Suprapubic skin (tissue), 4 donors: ENCODE results near the gene HELZ.

Experiments
- EP300 ChIP-seq: sonication (generic); formaldehyde crosslinking; IDR thresholded peaks from one replicate; pipeline ENCODE4 v1.6.1; 2017; ENCODE audit warnings: antibody characterized with exemption
- POLR2A ChIP-seq, 2 donors: fragments of 450-650 bp; IDR thresholded peaks; one replicate each; pipeline ENCODE4 v1.6.1; 2017; ENCODE audit warnings: antibody characterized with exemption in 2 of 2, mild to moderate bottlenecking in 2 of 2, moderate library complexity in 2 of 2
- POLR2AphosphoS5 ChIP-seq, 3 donors: sonication (generic); formaldehyde crosslinking; IDR thresholded peaks; one replicate each; pipeline ENCODE4 v1.6.1; 2017; ENCODE audit warnings: antibody characterized with exemption in 3 of 3
- TF ChIP-seq, protein P1 (sequence below), 2 donors: fragments of 200-600 bp in 1 of 2; fragments of 450-650 bp in 1 of 2; sonication (generic) in 1 of 2; IDR thresholded peaks; one replicate each; pipeline ENCODE4 v1.5.1; 2016 to 2019; ENCODE audit warnings: antibody characterized with exemption in 2 of 2, mild to moderate bottlenecking in 1 of 2, moderate library complexity in 1 of 2

- TF ChIP-seq, protein P1, sequence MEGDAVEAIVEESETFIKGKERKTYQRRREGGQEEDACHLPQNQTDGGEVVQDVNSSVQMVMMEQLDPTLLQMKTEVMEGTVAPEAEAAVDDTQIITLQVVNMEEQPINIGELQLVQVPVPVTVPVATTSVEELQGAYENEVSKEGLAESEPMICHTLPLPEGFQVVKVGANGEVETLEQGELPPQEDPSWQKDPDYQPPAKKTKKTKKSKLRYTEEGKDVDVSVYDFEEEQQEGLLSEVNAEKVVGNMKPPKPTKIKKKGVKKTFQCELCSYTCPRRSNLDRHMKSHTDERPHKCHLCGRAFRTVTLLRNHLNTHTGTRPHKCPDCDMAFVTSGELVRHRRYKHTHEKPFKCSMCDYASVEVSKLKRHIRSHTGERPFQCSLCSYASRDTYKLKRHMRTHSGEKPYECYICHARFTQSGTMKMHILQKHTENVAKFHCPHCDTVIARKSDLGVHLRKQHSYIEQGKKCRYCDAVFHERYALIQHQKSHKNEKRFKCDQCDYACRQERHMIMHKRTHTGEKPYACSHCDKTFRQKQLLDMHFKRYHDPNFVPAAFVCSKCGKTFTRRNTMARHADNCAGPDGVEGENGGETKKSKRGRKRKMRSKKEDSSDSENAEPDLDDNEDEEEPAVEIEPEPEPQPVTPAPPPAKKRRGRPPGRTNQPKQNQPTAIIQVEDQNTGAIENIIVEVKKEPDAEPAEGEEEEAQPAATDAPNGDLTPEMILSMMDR (IDR thresholded peaks at IDR 0.05), result no peak
- no peak for TF ChIP-seq POLR2A (IDR thresholded peaks at IDR 0.05)
- TF ChIP-seq EP300, result no peak
- TF ChIP-seq POLR2AphosphoS5 (IDR thresholded peaks at IDR 0.05), result no peak
Observed at GRCh38 chr17:67281743-67282142, 36.7 kb upstream of the HELZ start.
